B cell (primary cell): ENCODE measurements around the gene DOC2B.

Experiments
- EZH2 ChIP-seq: IDR thresholded peaks from 2 replicates; pipeline ENCODE4 v1.6.1; 2012; ENCODE audit warnings: borderline replicate concordance, low read depth, mild to moderate bottlenecking, moderate library complexity, low read length; ENCODE audit not compliant: insufficient read depth, poor library complexity, severe bottlenecking
- TF ChIP-seq, protein P1 (sequence below): fragments of 200-600 bp; IDR thresholded peaks from one replicate; pipeline ENCODE4 v1.8.0; 2022; ENCODE audit warnings: antibody characterized with exemption, mild to moderate bottlenecking

DNA sequence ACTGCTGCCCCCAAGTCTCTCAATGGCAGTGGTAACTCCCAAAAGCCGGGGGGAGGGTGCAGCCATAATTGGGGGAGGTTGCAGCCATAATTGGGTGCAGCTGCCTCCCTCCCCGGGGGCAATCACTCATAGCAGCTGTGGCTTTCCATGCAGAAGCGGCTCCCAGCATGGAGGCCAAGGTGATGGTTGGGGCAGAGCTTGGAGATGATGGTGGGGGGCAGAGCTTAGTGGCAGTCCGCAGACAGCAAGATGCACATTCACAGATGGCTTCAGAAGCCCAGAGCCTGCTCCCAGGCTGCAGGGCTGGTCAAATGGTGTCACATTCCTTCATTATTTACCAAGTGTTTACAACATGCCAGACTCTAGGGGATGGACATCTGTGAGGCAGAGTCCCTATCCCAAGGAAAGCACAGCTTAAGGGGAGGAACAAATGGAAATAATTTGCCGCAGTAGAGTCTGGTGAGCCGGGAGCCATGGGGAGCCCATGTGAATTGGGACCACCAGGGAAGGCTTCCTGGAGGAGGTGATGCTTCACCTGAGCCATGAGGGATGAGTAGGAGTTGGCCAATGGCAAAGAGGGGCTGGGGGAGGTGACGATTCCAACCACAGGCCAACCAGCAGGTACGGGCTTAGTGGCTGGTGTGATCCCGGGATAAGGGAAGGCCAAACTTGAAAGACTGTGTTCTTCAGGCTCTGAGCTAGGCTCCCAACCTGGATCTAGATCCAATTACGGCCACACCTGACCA, 8.1 kb downstream of the DOC2B start:
- TF ChIP-seq, protein P1, sequence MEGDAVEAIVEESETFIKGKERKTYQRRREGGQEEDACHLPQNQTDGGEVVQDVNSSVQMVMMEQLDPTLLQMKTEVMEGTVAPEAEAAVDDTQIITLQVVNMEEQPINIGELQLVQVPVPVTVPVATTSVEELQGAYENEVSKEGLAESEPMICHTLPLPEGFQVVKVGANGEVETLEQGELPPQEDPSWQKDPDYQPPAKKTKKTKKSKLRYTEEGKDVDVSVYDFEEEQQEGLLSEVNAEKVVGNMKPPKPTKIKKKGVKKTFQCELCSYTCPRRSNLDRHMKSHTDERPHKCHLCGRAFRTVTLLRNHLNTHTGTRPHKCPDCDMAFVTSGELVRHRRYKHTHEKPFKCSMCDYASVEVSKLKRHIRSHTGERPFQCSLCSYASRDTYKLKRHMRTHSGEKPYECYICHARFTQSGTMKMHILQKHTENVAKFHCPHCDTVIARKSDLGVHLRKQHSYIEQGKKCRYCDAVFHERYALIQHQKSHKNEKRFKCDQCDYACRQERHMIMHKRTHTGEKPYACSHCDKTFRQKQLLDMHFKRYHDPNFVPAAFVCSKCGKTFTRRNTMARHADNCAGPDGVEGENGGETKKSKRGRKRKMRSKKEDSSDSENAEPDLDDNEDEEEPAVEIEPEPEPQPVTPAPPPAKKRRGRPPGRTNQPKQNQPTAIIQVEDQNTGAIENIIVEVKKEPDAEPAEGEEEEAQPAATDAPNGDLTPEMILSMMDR = no peak
- no peak for TF ChIP-seq EZH2
